AG10803 (cell line): Measurements from ENCODE around the gene MKNK2.

Experiments
- DNase-seq: peaks from one replicate; pipeline ENCODE4 v3.0.0; 2010; ENCODE audit warnings: low read depth
- H3K4me3 ChIP-seq: 2 replicates; pipeline ENCODE4 v1.5.1; 2011; ENCODE audit warnings: mild to moderate bottlenecking, low read length, control low read depth
- CTCF ChIP-seq: conservative IDR thresholded peaks from 2 replicates; pipeline ENCODE4 v1.5.1; 2011; ENCODE audit warnings: mild to moderate bottlenecking, low read length, control low read depth, inconsistent platforms

Gene MKNK2

GRCh38 chr19:2043961-2044708 lies 6.9 kb downstream of the MKNK2 start:
- TF ChIP-seq CTCF, result no peak
- H3K4me3 ChIP-seq, result no peak overlapping the region
- DNase-seq, result no peak

GRCh38 chr19:2043251-2043641 lies 7.8 kb downstream of the MKNK2 start:
- DNase-seq, result no peak
- TF ChIP-seq CTCF, result no peak
- no peak overlapping the region for H3K4me3 ChIP-seq

- no peak overlapping the region for H3K4me3 ChIP-seq
- DNase-seq, result no peak
Measured at GRCh38 chr19:2042485-2043250, 8.4 kb downstream of the MKNK2 start.

GRCh38 chr19:2041683-2042484 lies 9.2 kb downstream of the MKNK2 start:
- TF ChIP-seq CTCF, result no peak

More at GRCh38 chr19:2042485-2043250, 8.4 kb downstream of the MKNK2 start:
- TF ChIP-seq CTCF, result no peak

GRCh38 chr19:2041433-2041682 lies 9.7 kb downstream of the MKNK2 start:
- TF ChIP-seq CTCF, result no peak
- no peak for DNase-seq
- no peak overlapping the region for H3K4me3 ChIP-seq

More at GRCh38 chr19:2041683-2042484, 9.2 kb downstream of the MKNK2 start:
- no peak overlapping the region for H3K4me3 ChIP-seq
- peak; percentile 84 for DNase-seq

GRCh38 chr19:2040647-2041432 lies 10.2 kb downstream of the MKNK2 start:
- no peak overlapping the region for H3K4me3 ChIP-seq
- no peak for TF ChIP-seq CTCF
- no peak for DNase-seq
